Stomach (tissue), 9 donors: ENCODE results near the gene KCNJ14. TPM values are rescaled to one million over a fixed set of nuclear protein-coding genes. Genes with fewer than 3 reads are reported as not detected.

ENCODE experiments used
- DNase-seq, 2 donors: peaks; one replicate each; pipeline versions ENCODE4 v3.0.0 to v3.0.0-alpha.2; 2013 to 2019
- H3K27ac ChIP-seq, 5 donors: fragments of 200-600 bp in 4 of 5; sonication (generic) in 4 of 5; one replicate each; pipeline ENCODE4 v1.5.1; 2013 to 2019; ENCODE audit warnings: mild to moderate bottlenecking in 1 of 5, moderate library complexity in 1 of 5
- H3K27me3 ChIP-seq, 3 donors: fragments of 200-600 bp; sonication (generic); one replicate each; pipeline ENCODE4 v1.5.1; 2017 to 2019; ENCODE audit warnings: mixed run types in 1 of 3
- H3K36me3 ChIP-seq, 4 donors: fragments of 200-600 bp; sonication (generic); 1 replicate in 3 of 4; 2 replicates in 1 of 4; pipeline ENCODE4 v1.5.1; 2016 to 2019
- H3K4me1 ChIP-seq, 4 donors: fragments of 200-600 bp; sonication (generic); one replicate each; pipeline ENCODE4 v1.5.1; 2016 to 2019
- H3K4me3 ChIP-seq, 4 donors: fragments of 200-600 bp; sonication (generic) in 3 of 4; one replicate each; pipeline ENCODE4 v1.5.1; 2016 to 2019; ENCODE audit warnings: mild to moderate bottlenecking in 1 of 4
- H3K9me3 ChIP-seq, 4 donors: fragments of 200-600 bp; sonication (generic); one replicate each; pipeline ENCODE4 v1.5.1; 2016 to 2019
- EP300 ChIP-seq: sonication (generic); formaldehyde crosslinking; IDR thresholded peaks from one replicate; pipeline ENCODE4 v1.6.1; 2017; ENCODE audit warnings: antibody characterized with exemption
- POLR2A ChIP-seq, 4 donors: fragments of 450-650 bp; IDR thresholded peaks; one replicate each; pipeline ENCODE4 v1.6.1; 2016; ENCODE audit warnings: antibody characterized with exemption in 4 of 4, control low read depth in 2 of 4, mild to moderate bottlenecking in 1 of 4, moderate library complexity in 1 of 4
- POLR2AphosphoS5 ChIP-seq, 3 donors: sonication (generic); formaldehyde crosslinking; IDR thresholded peaks; one replicate each; pipeline ENCODE4 v1.6.1; 2016; ENCODE audit warnings: antibody characterized with exemption in 3 of 3
- WGBS, 5 donors: extraction: QIAGEN DNeasy Blood & Tissue Kit in 3 of 5; methylation state at CpG; one replicate each; pipeline versions ENCODE4 v1.1.5 to v1.1.7; 2013 to 2018; 5-methylcytosine and 5-hydroxymethylcytosine counted together
- intact Hi-C: fragments of 100-400 bp; cut with DNase I; formaldehyde crosslinking; loops from one replicate; pipeline ENCODE4 v1.15.1; 2023; ENCODE audit warnings: low total_unique reads
- polyA plus RNA-seq, 3 donors: library from polyadenylated mRNA; stranded (reverse); fragments of 200-250 nt; gene quantifications; one replicate each; pipeline ENCODE4 v1.2.3, GENCODE V29; 2013
- total RNA-seq, 5 donors: library from RNA; depleted of rRNA; stranded (reverse); fragments of >200 nt; gene quantifications; one replicate each; pipeline versions ENCODE4 v1.1.0 to v1.2.3, GENCODE V29; 2014 to 2016
- TF ChIP-seq, protein P1 (sequence below), 7 experiments: fragments of 450-650 bp in 4 of 7; fragments of 200-600 bp in 3 of 7; sonication (generic) in 3 of 7; IDR thresholded peaks; one replicate each; pipeline ENCODE4 v1.5.1; 2016 to 2019; ENCODE audit warnings: antibody characterized with exemption in 7 of 7, control low read depth in 2 of 7, mild to moderate bottlenecking in 1 of 7
- donor health status: healthy with polysubstance abuse.
- donor health status: Bipolar disorder and iron deficiency.
- donor health status: healthy.

KCNJ14 gene
- total and polyA plus RNA-seq, 8 donors, result 0.19 to 4.6 (median 0.92) TPM; not detected in 3

DNA sequence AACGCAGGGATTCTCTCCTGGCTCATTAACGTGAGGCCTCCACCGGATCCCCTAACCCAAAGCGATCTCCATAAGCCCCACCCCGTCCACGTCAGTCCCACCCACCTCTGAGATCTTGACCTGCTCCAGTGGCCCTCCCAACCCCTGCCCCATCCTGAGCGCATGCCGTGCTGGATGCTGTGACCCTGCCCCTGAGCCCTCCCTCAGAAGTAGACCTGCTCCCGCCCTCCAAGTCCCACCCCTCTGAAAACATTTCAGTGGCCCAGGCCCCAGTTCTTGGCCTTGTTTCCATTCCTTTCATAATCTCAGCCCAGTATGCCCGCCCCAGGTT is 36.4 kb downstream of the KCNJ14 start:
- no peaks in the 10 kb centered on the region for H3K9me3 ChIP-seq
- no peak overlapping the region for H3K4me3 ChIP-seq
- TF ChIP-seq POLR2AphosphoS5 (IDR thresholded peaks at IDR 0.05) (no peak), POLR2A (IDR thresholded peaks at IDR 0.05) (no peak), EP300 (no peak)
- TF ChIP-seq, protein P1, sequence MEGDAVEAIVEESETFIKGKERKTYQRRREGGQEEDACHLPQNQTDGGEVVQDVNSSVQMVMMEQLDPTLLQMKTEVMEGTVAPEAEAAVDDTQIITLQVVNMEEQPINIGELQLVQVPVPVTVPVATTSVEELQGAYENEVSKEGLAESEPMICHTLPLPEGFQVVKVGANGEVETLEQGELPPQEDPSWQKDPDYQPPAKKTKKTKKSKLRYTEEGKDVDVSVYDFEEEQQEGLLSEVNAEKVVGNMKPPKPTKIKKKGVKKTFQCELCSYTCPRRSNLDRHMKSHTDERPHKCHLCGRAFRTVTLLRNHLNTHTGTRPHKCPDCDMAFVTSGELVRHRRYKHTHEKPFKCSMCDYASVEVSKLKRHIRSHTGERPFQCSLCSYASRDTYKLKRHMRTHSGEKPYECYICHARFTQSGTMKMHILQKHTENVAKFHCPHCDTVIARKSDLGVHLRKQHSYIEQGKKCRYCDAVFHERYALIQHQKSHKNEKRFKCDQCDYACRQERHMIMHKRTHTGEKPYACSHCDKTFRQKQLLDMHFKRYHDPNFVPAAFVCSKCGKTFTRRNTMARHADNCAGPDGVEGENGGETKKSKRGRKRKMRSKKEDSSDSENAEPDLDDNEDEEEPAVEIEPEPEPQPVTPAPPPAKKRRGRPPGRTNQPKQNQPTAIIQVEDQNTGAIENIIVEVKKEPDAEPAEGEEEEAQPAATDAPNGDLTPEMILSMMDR (IDR thresholded peaks at IDR 0.05), result no peak
- peaks cover 0 to 28% (median 4%) of the 10 kb centered on the region in 3 donors for H3K27me3 ChIP-seq
- DNase-seq, result no peak
- intact Hi-C loops, result no loop called here
- H3K27ac ChIP-seq, result peak overlapping the region in 2 of 5 donors; percentile 3 to 42
- peaks cover 30 to 91% (median 65%) of the 10 kb centered on the region in 4 donors for H3K4me1 ChIP-seq
- WGBS, 5 donors, result 33 to 40% (median 34%) methylated on average over 10 of the region's 10 CpGs
- H3K36me3 ChIP-seq, result no peaks in the 10 kb centered on the region

DNA sequence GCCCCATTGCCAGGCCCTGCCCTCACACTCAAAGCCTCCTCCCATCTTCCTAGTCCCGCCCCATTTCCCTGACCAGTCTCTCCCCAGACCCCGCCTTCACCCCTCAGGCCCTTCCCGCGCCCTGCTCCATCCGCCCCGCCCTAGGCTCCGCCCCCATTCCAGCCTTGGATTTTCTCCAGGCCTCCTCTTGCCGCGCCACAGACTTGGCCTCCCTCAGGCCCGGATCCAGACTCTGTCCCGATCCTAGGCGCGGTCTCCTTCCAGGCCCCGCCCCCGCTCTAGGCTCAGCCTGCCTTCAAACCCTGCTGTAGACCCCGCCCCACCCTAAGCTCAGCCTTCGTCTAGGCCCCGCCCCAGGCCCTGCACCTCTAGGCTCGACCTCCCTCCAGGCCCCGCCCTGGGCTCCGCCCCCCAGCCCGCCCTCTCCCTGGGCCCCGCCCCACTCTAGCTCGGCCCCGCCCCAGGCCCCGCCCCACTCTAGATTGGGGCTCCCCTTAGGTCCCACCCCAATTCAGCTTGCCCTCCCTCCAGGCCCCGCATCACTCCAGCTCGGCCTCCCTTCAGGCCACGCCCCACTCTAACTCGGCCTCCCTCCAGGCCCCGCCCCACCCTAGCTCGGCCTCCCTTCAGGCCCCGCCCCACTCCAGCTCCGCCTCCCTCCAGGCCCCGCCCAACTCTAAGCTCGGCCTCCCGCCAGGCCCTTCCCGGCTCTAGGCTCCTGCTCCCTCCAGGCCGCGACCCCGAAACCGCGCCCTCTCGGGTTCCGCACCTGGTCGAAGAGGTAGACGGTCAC is 37.7 kb downstream of the KCNJ14 start:
- intact Hi-C loops, result no loop called here

DNA sequence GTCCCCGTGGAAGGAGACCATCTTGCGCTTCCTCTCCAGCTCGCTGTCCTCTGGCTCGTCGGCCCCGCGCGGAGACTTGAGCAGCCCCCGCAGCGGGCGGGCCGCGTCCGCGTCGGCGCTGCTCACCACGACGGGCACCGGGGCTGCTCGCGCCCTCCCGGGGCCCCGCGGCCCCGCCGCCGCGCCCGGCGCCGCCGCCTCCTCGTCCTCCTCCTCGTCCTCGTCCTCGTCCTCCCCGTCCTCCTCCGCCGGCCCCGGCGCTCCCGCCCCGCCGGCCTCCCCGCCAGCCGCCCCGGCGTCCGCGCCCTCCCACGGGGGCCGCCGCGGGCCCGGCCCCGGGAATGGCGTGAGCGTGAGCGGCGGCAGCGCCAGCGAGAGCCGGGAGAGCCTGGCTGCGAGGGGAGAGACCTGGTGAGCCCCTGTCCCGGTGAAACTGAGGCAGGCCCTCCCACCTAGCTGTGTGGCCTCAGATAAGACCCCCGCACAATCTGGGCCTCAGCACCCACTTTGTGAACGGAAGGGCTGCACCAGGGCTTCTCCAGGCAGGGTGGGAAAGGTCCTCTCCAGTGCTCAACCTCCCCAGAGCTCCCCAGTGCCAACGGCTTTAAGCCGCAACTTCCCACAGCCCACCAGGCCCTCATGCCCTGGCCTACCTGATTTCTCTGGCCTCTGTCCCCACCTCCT is 38.5 kb downstream of the KCNJ14 start:
- peaks cover 34 to 89% (median 65%) of the 10 kb centered on the region in 4 donors for H3K4me1 ChIP-seq
- H3K27ac ChIP-seq, result peak overlapping the region; percentile 55 to 87 (median 81)

More for the DNA sequence above, 37.7 kb downstream of the KCNJ14 start:
- peak; percentile 97 to 98 for DNase-seq
- H3K9me3 ChIP-seq, result no peaks in the 10 kb centered on the region
- H3K27ac ChIP-seq, result peak overlapping the region; percentile 55 to 87 (median 81)
- peaks cover 30 to 91% (median 63%) of the 10 kb centered on the region in 4 donors for H3K4me1 ChIP-seq
- H3K4me3 ChIP-seq, result peak overlapping the region; percentile 47 to 58 (median 52)
- WGBS, 5 donors, result 1 to 3% (median 2%) methylated on average over 32 to 47 of the region's 47 CpGs
- H3K36me3 ChIP-seq, result no peaks in the 10 kb centered on the region
- peaks cover 0 to 40% (median 4%) of the 10 kb centered on the region in 3 donors for H3K27me3 ChIP-seq
- TF ChIP-seq EP300, result no peak
- TF ChIP-seq POLR2AphosphoS5 (IDR thresholded peaks at IDR 0.05), result peak; percentile 45 to 92 (median 88)
- TF ChIP-seq, protein P1 (IDR thresholded peaks at IDR 0.05), result no peak

DNA sequence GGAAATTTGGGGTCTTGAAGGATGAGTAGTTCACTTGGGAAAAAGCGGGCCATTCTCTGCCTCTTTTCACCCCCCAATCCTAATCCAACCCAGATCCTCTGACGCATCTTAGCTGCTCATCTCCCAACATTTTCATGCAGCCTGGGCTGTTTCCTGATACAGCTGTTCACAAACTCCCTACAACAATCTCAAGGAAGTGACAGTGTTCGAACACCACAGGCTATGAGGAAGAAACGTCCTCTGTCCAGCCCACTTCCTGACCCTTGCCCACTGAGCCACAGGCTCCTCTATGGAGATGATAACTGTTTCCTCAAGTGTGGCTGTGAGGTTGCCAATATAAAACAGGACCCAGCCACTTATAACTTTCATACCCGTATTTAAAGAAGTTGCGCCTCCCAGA is 40.0 kb downstream of the KCNJ14 start:
- no peak for DNase-seq
- Histone ChIP-seq H3K9me3 (no peaks in the 10 kb centered on the region), H3K4me3 (no peak overlapping the region), H3K27me3 (peaks cover 0 to 59% (median 24%) of the 10 kb centered on the region in 3 donors), H3K4me1 (peaks cover 38 to 74% (median 64%) of the 10 kb centered on the region in 4 donors), H3K27ac (peak overlapping the region in 1 of 5 donors; percentile 1), H3K36me3 (no peaks in the 10 kb centered on the region)
- 54 to 68% (median 66%) methylated on average over 6 of the region's 6 CpGs for WGBS, 5 donors
- intact Hi-C loops, result no loop called here
- TF ChIP-seq EP300 (no peak), POLR2A (IDR thresholded peaks at IDR 0.05) (no peak), POLR2AphosphoS5 (IDR thresholded peaks at IDR 0.05) (no peak)
- TF ChIP-seq, protein P1 (IDR thresholded peaks at IDR 0.05), result no peak

More for the DNA sequence above, 38.5 kb downstream of the KCNJ14 start:
- Histone ChIP-seq H3K9me3 (no peaks in the 10 kb centered on the region), H3K36me3 (no peaks in the 10 kb centered on the region), H3K4me3 (peak overlapping the region; percentile 47 to 58 (median 52)), H3K27me3 (peaks cover 0 to 48% (median 11%) of the 10 kb centered on the region in 3 donors)
- no peak for TF ChIP-seq POLR2AphosphoS5 (IDR thresholded peaks at IDR 0.05)
- TF ChIP-seq, protein P1 (IDR thresholded peaks at IDR 0.05), result no peak
- TF ChIP-seq EP300, result no peak
- no peak for TF ChIP-seq POLR2A (IDR thresholded peaks at IDR 0.05)
- intact Hi-C loops, result no loop called here
- WGBS, 5 donors, result 3 to 44% (median 5%) methylated on average over 4 to 70 of the region's 70 CpGs
- no peak for DNase-seq
